ENCODE data around the gene PLEKHM3.
"Not testable (repeated sequence)": the region's sequence is repeated elsewhere in the genome, so short reads cannot be mapped to it uniquely, and the experiment has no call there.

PLEKHM3 gene

DNA sequence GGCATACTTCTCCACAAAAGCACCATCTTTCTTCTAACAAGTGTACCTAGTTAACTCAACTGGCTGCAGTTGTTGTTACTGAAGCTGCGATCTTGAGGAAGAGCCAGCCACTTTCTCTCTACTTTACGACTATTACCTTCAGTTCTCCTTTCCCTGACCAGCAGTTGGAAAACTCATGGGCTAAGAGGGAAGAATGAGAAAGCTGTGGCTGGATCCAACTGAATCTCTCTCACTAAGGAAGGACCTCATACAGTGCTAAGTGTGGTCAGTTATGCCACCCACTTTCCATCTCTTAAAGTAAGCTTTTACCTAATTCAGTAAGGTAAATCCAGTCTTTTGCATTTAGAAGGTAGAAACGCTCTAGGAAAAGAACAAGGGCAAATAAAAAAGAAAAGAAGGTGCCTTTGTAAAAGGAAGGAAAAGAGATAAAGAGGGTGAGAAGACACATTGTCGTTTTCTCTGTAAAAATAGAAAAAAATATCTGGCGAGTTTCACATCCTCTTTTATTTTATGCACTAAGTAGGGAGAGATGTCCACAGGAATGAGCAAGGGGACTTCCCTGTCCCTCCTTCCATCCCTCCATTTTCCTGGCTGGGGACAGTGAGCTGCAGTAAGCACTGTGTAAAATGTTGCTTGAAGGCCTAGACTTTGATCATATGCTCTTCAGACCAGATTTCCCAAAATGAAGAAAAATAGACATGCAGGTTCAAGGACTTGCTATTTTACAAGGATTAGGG is 73.4 kb downstream of the PLEKHM3 start:
- H3K27ac ChIP-seq = no peak overlapping the region
- TF ChIP-seq CTCF (IDR thresholded peaks at IDR 0.05) = no peak
- DNase-seq (ENCODE audit: low spot score) = no peak
- H3K4me3 ChIP-seq = no peak overlapping the region

DNA sequence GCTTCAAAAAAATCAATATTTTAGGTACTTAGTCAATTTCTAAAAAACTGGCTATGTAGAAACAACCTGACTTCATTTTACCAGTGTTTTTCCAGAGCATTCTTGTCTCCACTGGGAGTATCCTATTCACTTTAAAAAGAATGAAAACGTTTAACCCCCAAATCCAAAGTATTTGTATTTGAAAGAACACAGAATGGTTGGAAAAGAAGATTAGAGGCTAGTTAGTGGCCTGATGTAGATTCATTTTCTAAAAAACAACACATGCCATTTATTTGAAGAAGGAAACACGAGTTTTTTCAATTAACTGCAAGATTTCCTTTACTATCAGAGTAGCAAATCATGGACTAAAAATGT is 74.6 kb downstream of the PLEKHM3 start:
- no peak overlapping the region for H3K4me3 ChIP-seq
- no peak overlapping the region for H3K27ac ChIP-seq
- TF ChIP-seq CTCF (IDR thresholded peaks at IDR 0.05) = no peak
- DNase-seq (ENCODE audit: low spot score) = no peak

GRCh38 chr2:207950063-207950760 is 75.1 kb downstream of the PLEKHM3 start:
- DNase-seq (ENCODE audit: low spot score) = no peak
- H3K27ac ChIP-seq = no peak overlapping the region

DNA sequence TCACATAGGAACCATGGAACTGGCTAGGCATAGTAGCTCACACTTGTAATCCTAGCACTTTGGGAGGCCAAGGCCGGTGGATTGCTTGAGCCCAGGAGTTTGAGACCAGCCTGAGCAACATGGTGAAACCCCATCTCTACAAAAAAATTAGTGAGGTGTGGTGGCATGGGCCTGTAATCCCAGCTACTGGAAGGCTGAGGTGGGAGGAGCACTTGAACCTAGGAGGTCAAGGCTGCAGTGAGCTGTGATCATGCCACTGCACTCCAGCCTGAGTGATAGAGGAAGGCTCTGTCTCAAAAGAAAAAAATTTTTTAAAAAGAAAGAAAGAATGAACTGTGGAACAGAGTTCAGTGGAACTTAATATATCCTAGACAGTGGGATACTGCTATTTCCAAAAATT is 76.1 kb downstream of the PLEKHM3 start:
- not testable (repeated sequence) for H3K4me3 ChIP-seq; H3K27ac ChIP-seq; DNase-seq (ENCODE audit: low spot score)

More at GRCh38 chr2:207950063-207950760, 75.1 kb downstream of the PLEKHM3 start:
- TF ChIP-seq CTCF (IDR thresholded peaks at IDR 0.05) = no peak
- no peak overlapping the region for H3K4me3 ChIP-seq

DNA sequence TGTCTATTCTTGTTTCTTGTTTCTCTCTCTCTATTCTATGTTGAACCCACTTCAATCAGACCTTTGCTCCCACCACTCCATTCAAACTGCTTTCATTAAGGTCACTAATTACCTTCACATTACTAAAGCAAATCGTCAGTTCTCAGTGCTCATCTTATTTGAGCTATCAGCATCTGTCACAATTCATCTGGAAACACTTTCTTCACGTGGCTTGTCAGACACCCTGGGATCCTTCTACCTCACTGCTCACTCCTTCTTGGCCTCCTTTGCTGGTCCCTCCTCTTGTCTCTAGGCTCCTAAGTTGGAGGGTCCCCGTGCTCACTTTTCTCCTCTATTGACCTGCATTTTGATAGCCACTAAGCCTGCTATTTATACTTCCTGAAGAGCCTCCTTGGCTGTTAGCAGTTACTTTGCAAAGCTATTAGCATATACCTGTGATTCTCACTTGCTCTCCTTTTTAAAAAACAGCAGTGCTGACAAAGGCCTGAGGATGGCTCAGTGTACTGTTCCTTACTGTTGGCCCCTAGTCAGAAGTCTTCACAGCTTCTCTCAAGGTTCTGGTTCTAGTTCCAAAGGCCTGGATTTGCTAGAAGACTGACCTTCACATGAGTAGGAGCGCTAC is 80.2 kb downstream of the PLEKHM3 start:
- DNase-seq (ENCODE audit: low spot score) = no peak
- no peak overlapping the region for H3K27ac ChIP-seq
- no peak overlapping the region for H3K4me3 ChIP-seq
- TF ChIP-seq CTCF (IDR thresholded peaks at IDR 0.05) = no peak

GRCh38 chr2:207944334-207944733 is 81.0 kb downstream of the PLEKHM3 start:
- TF ChIP-seq CTCF (IDR thresholded peaks at IDR 0.05) = no peak
- no peak for DNase-seq (ENCODE audit: low spot score)
- no peak overlapping the region for H3K27ac ChIP-seq
- no peak overlapping the region for H3K4me3 ChIP-seq

- no peak for TF ChIP-seq CTCF (IDR thresholded peaks at IDR 0.05)
- DNase-seq (ENCODE audit: low spot score) = no peak
Measured at GRCh38 chr2:207939342-207940108, 85.8 kb downstream of the PLEKHM3 start.

More at GRCh38 chr2:207939342-207940108, 85.8 kb downstream of the PLEKHM3 start:
- Histone ChIP-seq H3K27ac (no peak overlapping the region), H3K4me3 (no peak overlapping the region)

All from coronary artery (tissue), 2 donors.